Measurements from ENCODE around the gene BRIP1. TPM values are rescaled to one million over a fixed set of nuclear protein-coding genes. Genes with fewer than 3 reads are reported as not detected.

BRIP1 gene
- total and polyA plus RNA-seq, 10 donors, result 0.41 to 3.7 (median 1.5) TPM

DNA sequence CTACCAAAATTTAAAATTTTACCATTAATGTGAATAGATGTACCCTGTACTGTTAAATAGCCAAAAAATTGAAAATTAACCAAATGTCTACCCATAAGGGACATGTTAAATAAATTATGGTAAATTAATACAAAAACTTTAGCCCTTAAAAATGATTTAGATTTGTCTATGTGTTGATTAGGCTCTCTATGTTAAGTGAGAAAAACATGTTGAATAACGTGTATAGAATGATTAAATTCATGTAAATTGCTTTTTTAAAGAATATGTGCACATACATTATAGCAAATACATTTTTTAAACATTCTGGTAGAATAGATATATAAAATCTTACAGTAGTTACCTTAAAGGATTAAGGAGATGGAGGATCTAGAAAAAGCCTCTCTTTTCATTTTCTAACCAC, 59.5 kb downstream of the BRIP1 start:
- intact Hi-C loops (cut with DNase I; ENCODE audit: low total_unique reads), result no loop called here
- 93 to 98% (median 97%) methylated on average over 1 of the region's 1 CpG for WGBS, 5 donors
- no peaks in the 10 kb centered on the region for H3K27me3 ChIP-seq (replicated peaks in 1 of 7)
- no peak overlapping the region for H3K4me3 ChIP-seq
- H3K4me1 ChIP-seq, result no peaks in the 10 kb centered on the region
- TF ChIP-seq POLR2A (IDR thresholded peaks at IDR 0.05), result no peak
- TF ChIP-seq POLR2AphosphoS5 (IDR thresholded peaks at IDR 0.05), result no peak
- TF ChIP-seq, protein P1, sequence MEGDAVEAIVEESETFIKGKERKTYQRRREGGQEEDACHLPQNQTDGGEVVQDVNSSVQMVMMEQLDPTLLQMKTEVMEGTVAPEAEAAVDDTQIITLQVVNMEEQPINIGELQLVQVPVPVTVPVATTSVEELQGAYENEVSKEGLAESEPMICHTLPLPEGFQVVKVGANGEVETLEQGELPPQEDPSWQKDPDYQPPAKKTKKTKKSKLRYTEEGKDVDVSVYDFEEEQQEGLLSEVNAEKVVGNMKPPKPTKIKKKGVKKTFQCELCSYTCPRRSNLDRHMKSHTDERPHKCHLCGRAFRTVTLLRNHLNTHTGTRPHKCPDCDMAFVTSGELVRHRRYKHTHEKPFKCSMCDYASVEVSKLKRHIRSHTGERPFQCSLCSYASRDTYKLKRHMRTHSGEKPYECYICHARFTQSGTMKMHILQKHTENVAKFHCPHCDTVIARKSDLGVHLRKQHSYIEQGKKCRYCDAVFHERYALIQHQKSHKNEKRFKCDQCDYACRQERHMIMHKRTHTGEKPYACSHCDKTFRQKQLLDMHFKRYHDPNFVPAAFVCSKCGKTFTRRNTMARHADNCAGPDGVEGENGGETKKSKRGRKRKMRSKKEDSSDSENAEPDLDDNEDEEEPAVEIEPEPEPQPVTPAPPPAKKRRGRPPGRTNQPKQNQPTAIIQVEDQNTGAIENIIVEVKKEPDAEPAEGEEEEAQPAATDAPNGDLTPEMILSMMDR (IDR thresholded peaks at IDR 0.05 in 8 of 11, conservative IDR thresholded peaks at IDR 0.05 in 3 of 11), result no peak
- H3K9me3 ChIP-seq, result no peaks in the 10 kb centered on the region
- no peak for DNase-seq
- H3K27ac ChIP-seq, result no peak overlapping the region
- no peaks in the 10 kb centered on the region for H3K36me3 ChIP-seq

DNA sequence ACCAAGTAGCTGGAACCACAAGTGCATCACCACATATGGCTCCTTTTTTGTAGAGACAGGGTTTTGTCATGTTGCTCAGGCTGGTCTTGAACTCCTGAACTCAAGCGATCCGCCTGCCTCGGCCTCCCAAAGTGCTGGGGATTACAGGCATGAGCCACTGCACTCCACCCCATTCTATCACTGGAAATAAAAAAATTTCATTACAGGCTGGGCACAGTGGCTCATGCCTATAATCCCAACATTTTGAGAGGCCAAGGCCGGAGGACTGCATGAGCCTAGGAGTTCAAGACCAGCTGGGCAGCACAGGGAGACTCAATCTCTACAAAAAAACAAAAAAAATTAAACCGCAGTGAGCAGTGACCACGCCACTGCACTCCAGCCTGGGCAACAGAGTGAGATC, 60.1 kb downstream of the BRIP1 start:
- Histone ChIP-seq H3K9me3 (no peaks in the 10 kb centered on the region), H3K36me3 (no peaks in the 10 kb centered on the region), H3K27ac (no peak overlapping the region), H3K4me3 (no peak overlapping the region), H3K4me1 (no peaks in the 10 kb centered on the region), H3K27me3 (replicated peaks in 1 of 7) (no peaks in the 10 kb centered on the region)
- intact Hi-C loops (cut with DNase I; ENCODE audit: low total_unique reads), result no loop called here
- TF ChIP-seq POLR2A (IDR thresholded peaks at IDR 0.05) (no peak), POLR2AphosphoS5 (IDR thresholded peaks at IDR 0.05) (no peak)
- TF ChIP-seq, protein P1 (IDR thresholded peaks at IDR 0.05 in 8 of 11, conservative IDR thresholded peaks at IDR 0.05 in 3 of 11), result no peak
- WGBS, 5 donors, result 96 to 99% (median 96%) methylated on average over 6 of the region's 6 CpGs
- no peak for DNase-seq

DNA sequence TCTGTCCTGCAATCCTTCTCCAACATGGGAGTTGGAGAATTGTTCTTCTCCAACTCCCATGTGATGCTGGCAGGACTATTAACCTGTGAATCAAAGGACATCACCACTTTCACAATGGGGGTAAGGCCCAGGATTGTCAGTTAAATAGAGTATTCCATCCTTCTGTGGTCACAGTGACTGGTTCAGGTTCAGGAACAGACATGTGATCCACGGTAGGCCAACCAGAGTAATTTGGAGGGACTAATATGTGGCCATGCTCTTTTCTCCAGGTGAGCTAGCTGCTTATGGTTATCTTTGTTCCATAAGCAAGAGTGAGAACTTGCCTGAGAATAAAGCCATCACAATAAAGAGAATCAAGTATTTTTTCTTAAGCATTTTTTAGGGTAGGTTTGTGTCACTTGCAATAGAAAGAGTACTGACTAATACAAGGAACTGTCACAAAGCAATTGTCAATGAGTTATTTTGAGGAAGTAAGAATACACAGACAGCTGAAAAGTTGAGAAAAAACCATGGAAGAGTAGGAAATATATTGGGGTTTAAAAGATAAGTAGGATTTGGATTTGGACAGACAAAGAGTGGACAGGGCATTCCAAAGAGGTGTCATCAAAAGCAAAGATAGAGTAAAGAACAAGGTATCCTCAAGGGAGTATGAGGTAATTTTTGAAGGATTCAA, 63.4 kb downstream of the BRIP1 start:
- no peak for DNase-seq
- Histone ChIP-seq H3K27ac (no peak overlapping the region), H3K36me3 (peaks cover 0 to 10% (median 0%) of the 10 kb centered on the region in 6 donors), H3K27me3 (replicated peaks in 1 of 7) (no peaks in the 10 kb centered on the region), H3K4me1 (no peaks in the 10 kb centered on the region), H3K9me3 (no peaks in the 10 kb centered on the region), H3K4me3 (no peak overlapping the region)
- 90 to 100% (median 95%) methylated on average over 1 of the region's 1 CpG for WGBS, 5 donors
- no peak for TF ChIP-seq POLR2A (IDR thresholded peaks at IDR 0.05)
- TF ChIP-seq POLR2AphosphoS5 (IDR thresholded peaks at IDR 0.05), result no peak
- intact Hi-C loops (cut with DNase I; ENCODE audit: low total_unique reads), result no loop called here

DNA sequence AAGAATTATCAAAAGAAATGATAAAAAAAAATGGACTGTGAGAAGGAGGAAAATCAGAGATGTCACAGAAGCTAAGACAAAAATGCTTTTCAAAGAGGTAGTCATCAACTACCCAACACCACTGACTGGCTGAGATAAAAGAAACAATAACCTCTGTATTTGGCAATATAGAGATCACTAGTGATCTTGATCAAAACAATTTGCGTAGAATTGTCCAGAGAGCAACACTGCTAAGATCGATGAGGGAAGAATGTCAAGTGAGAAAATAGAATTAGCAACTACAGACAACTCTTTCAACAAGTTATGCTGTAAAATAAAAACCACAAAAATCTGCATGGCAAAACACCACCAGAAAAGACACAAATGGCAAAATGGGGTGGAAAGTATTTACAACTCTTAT, 66.0 kb downstream of the BRIP1 start:
- TF ChIP-seq, protein P1 (IDR thresholded peaks at IDR 0.05 in 8 of 11, conservative IDR thresholded peaks at IDR 0.05 in 3 of 11), result no peak
- TF ChIP-seq POLR2AphosphoS5 (IDR thresholded peaks at IDR 0.05), result no peak
- no peak for TF ChIP-seq POLR2A (IDR thresholded peaks at IDR 0.05)
- Histone ChIP-seq H3K27ac (no peak overlapping the region), H3K36me3 (peaks cover 0 to 10% (median 0%) of the 10 kb centered on the region in 6 donors), H3K4me3 (no peak overlapping the region), H3K4me1 (no peaks in the 10 kb centered on the region), H3K27me3 (replicated peaks in 1 of 7) (no peaks in the 10 kb centered on the region), H3K9me3 (no peaks in the 10 kb centered on the region)
- WGBS, 5 donors, result 92 to 97% (median 95%) methylated on average over 2 of the region's 2 CpGs
- no peak for DNase-seq
- intact Hi-C loops (cut with DNase I; ENCODE audit: low total_unique reads), result no loop called here
